Left ventricle myocardium inferior (tissue), 1 donor: Measurements from ENCODE around the gene DAB2IP. TPM values are rescaled to one million over a fixed set of nuclear protein-coding genes. Genes with fewer than 3 reads are reported as not detected.

Source experiments
- DNase-seq: peaks from one replicate; pipeline ENCODE4 v3.0.0-alpha.2; 2020
- H3K27ac ChIP-seq: fragments of 200-600 bp; replicated peaks from 2 replicates; pipeline ENCODE4 v1.8.0; 2021
- H3K27me3 ChIP-seq: fragments of 200-600 bp; 2 replicates; pipeline ENCODE4 v1.8.0; 2021; ENCODE audit warnings: low read depth
- H3K36me3 ChIP-seq: fragments of 200-600 bp; 2 replicates; pipeline ENCODE4 v1.8.0; 2021
- H3K4me1 ChIP-seq: fragments of 200-600 bp; 2 replicates; pipeline ENCODE4 v1.8.0; 2021
- H3K4me3 ChIP-seq: fragments of 200-600 bp; 2 replicates; pipeline ENCODE4 v1.8.0; 2021; ENCODE audit warnings: mild to moderate bottlenecking, moderate library complexity
- H3K9me3 ChIP-seq: fragments of 200-600 bp; replicated peaks from 2 replicates; pipeline ENCODE4 v1.8.0; 2021
- intact Hi-C: fragments of 100-400 bp; cut with micrococcal nuclease; formaldehyde crosslinking; loops from one replicate; pipeline ENCODE4 v1.11.0; 2022
- total RNA-seq: library from RNA; stranded (reverse); fragmentation: NEBNext Ultra II Directional; extraction: Animal tissue kit (Norgen Biotek cat#: 25700); gene quantifications from one replicate; pipeline ENCODE4 v1.2.1, GENCODE V29; 2021
- TF ChIP-seq, protein P1 (sequence below): fragments of 200-600 bp; IDR thresholded peaks from 2 replicates; pipeline ENCODE4 v1.8.0; 2021; ENCODE audit warnings: antibody characterized with exemption, mild to moderate bottlenecking, borderline replicate concordance
- donor health status: DM: no; HTN: yes; CAD: no; lungs with severe emphysema.

DAB2IP gene
- total RNA-seq, 1 donor from 2014 or later: 50.7 TPM

DNA sequence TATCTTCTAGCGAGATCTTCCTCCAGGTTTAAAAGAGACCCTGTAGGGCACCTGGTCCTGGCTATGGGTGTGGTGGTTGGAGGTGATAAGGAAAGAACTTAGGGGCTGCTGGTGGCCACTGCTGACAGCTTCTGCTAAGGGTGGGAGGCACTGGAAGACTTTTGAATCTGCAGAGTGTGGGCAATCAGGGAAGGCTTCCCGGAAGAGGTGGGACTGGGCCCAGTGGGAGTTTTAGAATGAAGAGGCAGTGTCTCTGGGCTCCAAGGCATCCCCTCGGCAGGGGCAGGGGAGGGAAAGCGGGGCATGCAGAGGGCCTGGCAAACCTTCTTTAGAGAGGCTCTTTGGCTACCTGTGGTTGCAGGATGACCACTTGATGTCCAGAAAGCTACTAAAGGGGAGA, 23.0 kb upstream of the DAB2IP start:
- DNase-seq: no peak
- peaks cover 46% of the 10 kb centered on the region for H3K4me1 ChIP-seq
- TF ChIP-seq, protein P1, sequence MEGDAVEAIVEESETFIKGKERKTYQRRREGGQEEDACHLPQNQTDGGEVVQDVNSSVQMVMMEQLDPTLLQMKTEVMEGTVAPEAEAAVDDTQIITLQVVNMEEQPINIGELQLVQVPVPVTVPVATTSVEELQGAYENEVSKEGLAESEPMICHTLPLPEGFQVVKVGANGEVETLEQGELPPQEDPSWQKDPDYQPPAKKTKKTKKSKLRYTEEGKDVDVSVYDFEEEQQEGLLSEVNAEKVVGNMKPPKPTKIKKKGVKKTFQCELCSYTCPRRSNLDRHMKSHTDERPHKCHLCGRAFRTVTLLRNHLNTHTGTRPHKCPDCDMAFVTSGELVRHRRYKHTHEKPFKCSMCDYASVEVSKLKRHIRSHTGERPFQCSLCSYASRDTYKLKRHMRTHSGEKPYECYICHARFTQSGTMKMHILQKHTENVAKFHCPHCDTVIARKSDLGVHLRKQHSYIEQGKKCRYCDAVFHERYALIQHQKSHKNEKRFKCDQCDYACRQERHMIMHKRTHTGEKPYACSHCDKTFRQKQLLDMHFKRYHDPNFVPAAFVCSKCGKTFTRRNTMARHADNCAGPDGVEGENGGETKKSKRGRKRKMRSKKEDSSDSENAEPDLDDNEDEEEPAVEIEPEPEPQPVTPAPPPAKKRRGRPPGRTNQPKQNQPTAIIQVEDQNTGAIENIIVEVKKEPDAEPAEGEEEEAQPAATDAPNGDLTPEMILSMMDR: no peak

GRCh38 chr9:121631115-121631514, 20.3 kb upstream of the DAB2IP start:
- Histone ChIP-seq H3K4me1 (peaks cover 58% of the 10 kb centered on the region), H3K9me3 (no peaks in the 10 kb centered on the region), H3K36me3 (no peaks in the 10 kb centered on the region), H3K4me3 (no peak overlapping the region), H3K27me3 (no peaks in the 10 kb centered on the region), H3K27ac (no peak overlapping the region)
- intact Hi-C loops: no loop called here
- TF ChIP-seq, protein P1: no peak
- no peak for DNase-seq

More for the DNA sequence above, 23.0 kb upstream of the DAB2IP start:
- Histone ChIP-seq H3K9me3 (no peaks in the 10 kb centered on the region), H3K4me3 (no peak overlapping the region), H3K27me3 (no peaks in the 10 kb centered on the region), H3K36me3 (no peaks in the 10 kb centered on the region), H3K27ac (no peak overlapping the region)
- intact Hi-C loops: no loop called here

GRCh38 chr9:121631978-121632418, 19.4 kb upstream of the DAB2IP start:
- H3K4me3 ChIP-seq: no peak overlapping the region
- H3K9me3 ChIP-seq: no peaks in the 10 kb centered on the region
- intact Hi-C loops: no loop called here
- no peaks in the 10 kb centered on the region for H3K27me3 ChIP-seq
- H3K36me3 ChIP-seq: no peaks in the 10 kb centered on the region
- H3K27ac ChIP-seq: no peak overlapping the region
- peaks cover 61% of the 10 kb centered on the region for H3K4me1 ChIP-seq
- no peak for DNase-seq
- TF ChIP-seq, protein P1: no peak

GRCh38 chr9:121633119-121633714, 18.2 kb upstream of the DAB2IP start:
- H3K9me3 ChIP-seq: no peaks in the 10 kb centered on the region
- no peaks in the 10 kb centered on the region for H3K27me3 ChIP-seq
- no peak overlapping the region for H3K27ac ChIP-seq
- H3K36me3 ChIP-seq: no peaks in the 10 kb centered on the region
- TF ChIP-seq, protein P1: no peak
- DNase-seq: no peak
- peaks cover 64% of the 10 kb centered on the region for H3K4me1 ChIP-seq
- intact Hi-C loops: no loop called here
- H3K4me3 ChIP-seq: no peak overlapping the region

GRCh38 chr9:121633736-121634135, 17.7 kb upstream of the DAB2IP start:
- Histone ChIP-seq H3K27ac (no peak overlapping the region), H3K9me3 (no peaks in the 10 kb centered on the region), H3K27me3 (no peaks in the 10 kb centered on the region), H3K36me3 (no peaks in the 10 kb centered on the region), H3K4me1 (peaks cover 67% of the 10 kb centered on the region), H3K4me3 (no peak overlapping the region)
- TF ChIP-seq, protein P1: no peak
- no peak for DNase-seq
- intact Hi-C loops: no loop called here
